GM10266 (cell line): Measurements from ENCODE around the gene AZIN2.

Experiments
- DNase-seq: peaks from one replicate; pipeline ENCODE4 v3.0.0; 2012; ENCODE audit errors: extremely low spot score
- CTCF ChIP-seq: IDR thresholded peaks from 2 replicates; pipeline ENCODE4 v1.5.1; 2012; ENCODE audit warnings: mild to moderate bottlenecking, low read depth; ENCODE audit not compliant: control insufficient read depth, insufficient read depth; ENCODE audit errors: missing control alignments

Gene AZIN2

GRCh38 chr1:33155877-33156538 lies 75.1 kb downstream of the AZIN2 start:
- DNase-seq: no peak
- TF ChIP-seq CTCF: no peak

DNA sequence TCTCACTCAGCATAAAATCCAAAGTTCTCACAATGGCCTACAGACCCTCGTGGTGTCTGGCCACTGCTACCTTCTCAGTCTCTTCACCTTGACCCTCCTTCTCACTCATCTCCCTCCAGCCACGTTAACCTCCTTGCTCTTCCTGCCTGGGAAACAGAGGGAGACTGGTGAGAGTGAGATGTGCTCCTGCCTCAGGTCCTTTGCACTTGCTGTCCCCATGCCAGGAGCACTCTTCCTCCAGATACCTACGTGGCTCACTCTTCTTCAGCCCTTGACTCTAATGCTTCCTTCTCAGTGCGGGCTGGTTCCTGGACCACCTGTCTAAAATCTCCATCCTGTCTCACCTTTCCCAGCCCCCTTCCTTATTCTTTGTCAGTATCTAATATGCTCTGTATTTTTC lies 76.2 kb downstream of the AZIN2 start:
- no peak for TF ChIP-seq CTCF

GRCh38 chr1:33158366-33158765 lies 77.4 kb downstream of the AZIN2 start:
- TF ChIP-seq CTCF: no peak
- DNase-seq: no peak

More for the DNA sequence above, 76.2 kb downstream of the AZIN2 start:
- DNase-seq: no peak

- no peak for TF ChIP-seq CTCF
- DNase-seq: no peak
Measured at GRCh38 chr1:33159577-33159976, 78.6 kb downstream of the AZIN2 start.

GRCh38 chr1:33161061-33161681 lies 80.2 kb downstream of the AZIN2 start:
- no peak for DNase-seq
- no peak for TF ChIP-seq CTCF

DNA sequence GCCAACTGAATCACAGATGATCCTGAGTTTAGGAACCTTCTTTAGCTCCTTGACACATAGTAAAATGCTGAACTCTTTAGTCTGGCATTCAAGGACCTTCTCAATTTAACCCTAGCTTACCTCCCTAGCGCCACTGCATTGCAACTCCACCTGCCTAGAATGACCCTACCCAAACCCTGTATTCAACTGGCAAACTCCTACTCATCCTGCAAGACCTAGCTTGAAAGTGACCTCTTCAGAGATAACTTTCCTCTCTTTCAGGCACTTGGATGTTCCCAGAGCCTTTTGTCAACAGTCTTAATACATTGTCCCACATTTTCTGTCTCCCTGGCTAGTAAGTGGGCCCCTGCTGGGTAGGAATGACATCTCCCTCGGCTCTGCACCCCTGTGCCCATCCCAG lies 81.2 kb downstream of the AZIN2 start:
- no peak for TF ChIP-seq CTCF
- no peak for DNase-seq

- DNase-seq: no peak
- no peak for TF ChIP-seq CTCF
Measured at GRCh38 chr1:33163621-33164519, 82.9 kb downstream of the AZIN2 start.
